ENCODE results near the gene DAZAP1. TPM values are rescaled to one million over a fixed set of nuclear protein-coding genes. Genes with fewer than 3 reads are reported as not detected.

Gene DAZAP1
- total RNA-seq, 2 donors from 2014 or later = 32.6 to 47.5 TPM

GRCh38 chr19:1441022-1441426 lies 33.6 kb downstream of the DAZAP1 start:
- peaks cover 35% of the 10 kb centered on the region for H3K36me3 ChIP-seq
- TF ChIP-seq, protein P1, sequence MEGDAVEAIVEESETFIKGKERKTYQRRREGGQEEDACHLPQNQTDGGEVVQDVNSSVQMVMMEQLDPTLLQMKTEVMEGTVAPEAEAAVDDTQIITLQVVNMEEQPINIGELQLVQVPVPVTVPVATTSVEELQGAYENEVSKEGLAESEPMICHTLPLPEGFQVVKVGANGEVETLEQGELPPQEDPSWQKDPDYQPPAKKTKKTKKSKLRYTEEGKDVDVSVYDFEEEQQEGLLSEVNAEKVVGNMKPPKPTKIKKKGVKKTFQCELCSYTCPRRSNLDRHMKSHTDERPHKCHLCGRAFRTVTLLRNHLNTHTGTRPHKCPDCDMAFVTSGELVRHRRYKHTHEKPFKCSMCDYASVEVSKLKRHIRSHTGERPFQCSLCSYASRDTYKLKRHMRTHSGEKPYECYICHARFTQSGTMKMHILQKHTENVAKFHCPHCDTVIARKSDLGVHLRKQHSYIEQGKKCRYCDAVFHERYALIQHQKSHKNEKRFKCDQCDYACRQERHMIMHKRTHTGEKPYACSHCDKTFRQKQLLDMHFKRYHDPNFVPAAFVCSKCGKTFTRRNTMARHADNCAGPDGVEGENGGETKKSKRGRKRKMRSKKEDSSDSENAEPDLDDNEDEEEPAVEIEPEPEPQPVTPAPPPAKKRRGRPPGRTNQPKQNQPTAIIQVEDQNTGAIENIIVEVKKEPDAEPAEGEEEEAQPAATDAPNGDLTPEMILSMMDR (IDR thresholded peaks at IDR 0.05) = no peak
- no peak for DNase-seq (ENCODE audit: low spot score)
- no peak overlapping the region for H3K27ac ChIP-seq
- H3K9me3 ChIP-seq = no peaks in the 10 kb centered on the region
- peaks cover 0 to 6% of the 10 kb centered on the region in 2 donors for H3K27me3 ChIP-seq
- H3K4me1 ChIP-seq = peaks cover 0 to 38% of the 10 kb centered on the region in 2 donors
- H3K4me3 ChIP-seq = no peak overlapping the region

GRCh38 chr19:1441677-1442438 lies 34.5 kb downstream of the DAZAP1 start:
- no peaks in the 10 kb centered on the region for H3K9me3 ChIP-seq
- no peak for DNase-seq (ENCODE audit: low spot score)
- H3K36me3 ChIP-seq = peaks cover 35% of the 10 kb centered on the region
- no peak overlapping the region for H3K27ac ChIP-seq
- TF ChIP-seq, protein P1 (IDR thresholded peaks at IDR 0.05) = no peak
- peaks cover 0 to 46% of the 10 kb centered on the region in 2 donors for H3K4me1 ChIP-seq
- H3K4me3 ChIP-seq = no peak overlapping the region
- H3K27me3 ChIP-seq = peaks cover 8 to 10% of the 10 kb centered on the region in 2 donors

- TF ChIP-seq, protein P1 (IDR thresholded peaks at IDR 0.05) = peak; percentile 90 to 99
- DNase-seq (ENCODE audit: low spot score) = no peak
- no peak overlapping the region for H3K27ac ChIP-seq
- H3K27me3 ChIP-seq = peaks cover 20 to 33% of the 10 kb centered on the region in 2 donors
- H3K4me3 ChIP-seq = peak overlapping the region; percentile 19 to 44
- no peaks in the 10 kb centered on the region for H3K9me3 ChIP-seq
- H3K4me1 ChIP-seq = peaks cover 0 to 28% of the 10 kb centered on the region in 2 donors
- H3K36me3 ChIP-seq = peaks cover 23% of the 10 kb centered on the region
These were observed 38.0 kb downstream of the DAZAP1 start for GRCh38 chr19:1445185-1445931.

DNA sequence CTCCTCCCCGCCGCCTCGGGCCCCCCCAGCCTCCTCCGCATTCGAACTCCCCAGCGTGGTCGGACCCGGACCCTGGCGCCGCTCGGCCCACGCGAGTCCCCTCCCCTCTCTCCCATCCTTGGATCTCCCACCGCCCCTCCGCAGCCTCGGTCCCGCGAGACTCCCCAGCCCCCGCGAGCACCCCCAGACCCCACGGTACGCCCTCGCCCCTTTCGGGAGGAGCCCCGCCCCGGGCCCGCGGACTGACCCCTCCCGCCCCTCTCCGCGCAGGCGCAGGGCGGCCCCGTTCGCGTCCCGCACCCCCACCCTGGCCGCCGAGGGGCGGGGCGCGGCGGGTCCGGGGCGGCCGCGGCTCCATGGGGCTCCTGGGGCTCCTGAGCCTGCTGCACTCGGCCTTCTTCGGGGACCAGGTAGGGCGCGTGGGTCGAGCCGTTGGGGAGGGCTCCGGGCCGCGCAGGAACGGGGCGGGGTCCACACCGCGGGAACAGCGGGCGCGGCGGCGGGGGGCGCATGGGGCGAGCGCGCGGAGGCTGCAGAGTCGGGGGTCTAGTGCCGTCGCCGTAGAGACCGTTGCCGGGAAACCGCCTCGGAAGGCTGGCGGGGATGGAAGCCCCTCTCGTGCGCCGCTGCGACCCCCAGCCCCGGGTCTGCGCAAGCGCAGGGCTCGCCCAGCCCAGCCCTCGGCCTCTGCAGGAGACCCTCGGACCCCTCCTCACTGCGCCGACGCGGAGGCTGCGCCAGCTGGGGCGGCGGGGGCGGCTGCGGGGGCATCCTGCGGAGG lies 38.7 kb downstream of the DAZAP1 start:
- Histone ChIP-seq H3K27ac (no peak overlapping the region), H3K27me3 (peaks cover 24 to 41% of the 10 kb centered on the region in 2 donors)
- TF ChIP-seq, protein P1 (IDR thresholded peaks at IDR 0.05) = no peak

GRCh38 chr19:1446713-1447481 lies 39.5 kb downstream of the DAZAP1 start:
- Histone ChIP-seq H3K27ac (no peak overlapping the region), H3K27me3 (peaks cover 24 to 45% of the 10 kb centered on the region in 2 donors), H3K36me3 (peaks cover 8% of the 10 kb centered on the region), H3K4me1 (peaks cover 0 to 26% of the 10 kb centered on the region in 2 donors), H3K9me3 (no peaks in the 10 kb centered on the region), H3K4me3 (peak overlapping the region in 1 of 2 donors; percentile 44)
- no peak for DNase-seq (ENCODE audit: low spot score)
- TF ChIP-seq, protein P1 (IDR thresholded peaks at IDR 0.05) = no peak

More for the DNA sequence above, 38.7 kb downstream of the DAZAP1 start:
- Histone ChIP-seq H3K4me1 (peaks cover 0 to 26% of the 10 kb centered on the region in 2 donors), H3K36me3 (peaks cover 16% of the 10 kb centered on the region), H3K9me3 (no peaks in the 10 kb centered on the region), H3K4me3 (peak overlapping the region; percentile 19 to 44)
- no peak for DNase-seq (ENCODE audit: low spot score)
